GM19043 (cell line): ENCODE results near the gene SFRP4.
"Not testable (repeated sequence)": the region's sequence is repeated elsewhere in the genome, so short reads cannot be mapped to it uniquely, and the experiment has no call there.

ENCODE experiments used
- ATAC-seq: cut with Tn5 transposase; IDR thresholded peaks from one replicate; pipeline ENCODE4 v1.9.1; 2021; ENCODE audit warnings: low read depth; ENCODE audit not compliant: unreplicated experiment

Gene SFRP4

GRCh38 chr7:37916673-37917660, at the start of gene SFRP4:
Gene SFRP4, minus strand, starts transcription at chr7:37916817. Its CDS starts 280 bp downstream, at chr7:37916537.
- peak; percentile 41 for ATAC-seq

- ATAC-seq, result no peak
These were observed 47.6 kb upstream of the SFRP4 start for GRCh38 chr7:37964196-37964595.

GRCh38 chr7:37961251-37961650, 44.6 kb upstream of the SFRP4 start:
- no peak for ATAC-seq

- ATAC-seq, result no peak
These were observed 43.9 kb upstream of the SFRP4 start for GRCh38 chr7:37960483-37960882.

- no peak for ATAC-seq
These were observed 40.8 kb upstream of the SFRP4 start for GRCh38 chr7:37957221-37957970.

GRCh38 chr7:37956791-37957190, 40.2 kb upstream of the SFRP4 start:
- no peak for ATAC-seq

GRCh38 chr7:37954217-37954616, 37.6 kb upstream of the SFRP4 start:
- ATAC-seq, result not testable (repeated sequence)

- ATAC-seq, result no peak
These were observed 35.6 kb upstream of the SFRP4 start for GRCh38 chr7:37952240-37952639.

GRCh38 chr7:37947941-37948210, 31.3 kb upstream of the SFRP4 start:
- no peak for ATAC-seq

GRCh38 chr7:37947138-37947940, 30.7 kb upstream of the SFRP4 start:
- no peak for ATAC-seq

- ATAC-seq, result no peak
These were observed 28.7 kb upstream of the SFRP4 start for GRCh38 chr7:37945336-37945735.

GRCh38 chr7:37944737-37945054, 28.1 kb upstream of the SFRP4 start:
- no peak for ATAC-seq

- ATAC-seq, result peak; percentile 44
These were observed 27.5 kb upstream of the SFRP4 start for GRCh38 chr7:37943905-37944736.

GRCh38 chr7:37942934-37943610, 26.5 kb upstream of the SFRP4 start:
- ATAC-seq, result no peak

- ATAC-seq, result no peak
These were observed 16.5 kb upstream of the SFRP4 start for GRCh38 chr7:37933018-37933566.

- ATAC-seq, result no peak
These were observed 15.9 kb upstream of the SFRP4 start for GRCh38 chr7:37932543-37932942.

GRCh38 chr7:37930226-37930948, 13.8 kb upstream of the SFRP4 start:
- no peak for ATAC-seq

- ATAC-seq, result no peak
These were observed 12.3 kb upstream of the SFRP4 start for GRCh38 chr7:37928878-37929277.
